Measurements from ENCODE around the gene ARL13B.
"Not testable (repeated sequence)": the region's sequence is repeated elsewhere in the genome, so short reads cannot be mapped to it uniquely, and the experiment has no call there.

ARL13B gene

DNA sequence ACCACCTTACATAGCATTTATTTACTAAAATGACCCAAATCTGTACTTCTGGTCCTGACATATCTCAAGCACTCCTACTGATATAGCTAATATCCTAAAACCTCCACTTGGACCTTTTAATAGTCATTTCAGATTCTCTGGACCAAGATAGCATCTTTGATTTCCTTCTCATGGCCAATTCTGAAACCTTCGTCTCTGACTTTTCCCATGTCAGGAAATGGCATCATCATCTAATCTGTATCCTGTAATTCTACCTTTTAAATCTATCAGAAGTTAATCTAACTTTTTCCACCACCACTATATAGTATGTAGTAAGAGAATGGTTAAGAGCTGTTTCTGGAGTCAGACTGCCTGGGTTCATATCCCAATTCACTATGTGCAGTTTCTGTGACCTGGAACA lies 32.2 kb downstream of the ARL13B start:
- DNase-seq (ENCODE audit: insufficient read length, low spot score) (no peak), FAIRE-seq (no peak)
- TF ChIP-seq POLR2A (IDR thresholded peaks at IDR 0.05; ENCODE audit: low read depth, low read length) = no peak

DNA sequence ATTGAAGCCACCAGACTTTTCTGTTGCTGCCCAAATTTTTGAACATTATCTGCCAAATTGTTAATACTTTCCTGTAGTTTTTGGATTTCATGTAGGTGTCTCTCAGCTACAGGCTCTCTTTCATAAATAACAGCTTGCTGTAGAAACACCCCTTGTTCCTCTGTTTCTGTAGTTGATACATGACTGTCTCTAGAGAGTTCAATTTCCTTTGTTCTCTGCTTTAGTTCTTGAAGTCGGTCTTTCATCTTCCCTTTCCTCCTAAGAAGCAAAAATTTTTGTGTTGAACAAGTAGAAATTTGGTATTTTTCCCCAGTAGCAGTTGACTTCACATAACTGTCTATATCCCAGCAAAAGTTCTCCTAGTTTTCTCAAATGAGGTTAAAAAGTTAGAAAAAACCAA lies 35.1 kb downstream of the ARL13B start:
- FAIRE-seq = no peak
- TF ChIP-seq POLR2A (IDR thresholded peaks at IDR 0.05; ENCODE audit: low read depth, low read length) = no peak
- no peak for DNase-seq (ENCODE audit: insufficient read length, low spot score)

DNA sequence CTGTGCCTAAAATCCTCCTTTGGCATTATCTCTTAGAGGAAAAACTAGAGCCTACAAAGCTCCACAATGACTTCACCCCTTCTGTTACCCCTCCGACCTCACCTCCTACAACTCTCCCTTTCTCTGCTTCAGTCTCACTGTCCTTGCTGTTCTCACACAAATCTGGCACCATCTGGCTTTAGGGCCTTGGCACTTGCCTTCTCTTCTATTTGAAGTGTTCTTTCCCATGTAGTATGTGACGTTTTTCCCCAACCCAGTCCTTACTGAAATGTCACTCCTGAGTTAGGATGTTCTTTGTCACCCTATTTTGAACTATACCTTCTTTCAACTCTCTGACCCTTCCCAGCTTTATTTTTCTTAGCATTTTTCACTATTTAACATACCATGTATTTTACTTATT lies 39.7 kb downstream of the ARL13B start:
- TF ChIP-seq POLR2A (IDR thresholded peaks at IDR 0.05; ENCODE audit: low read depth, low read length) = no peak
- DNase-seq (ENCODE audit: insufficient read length, low spot score) = no peak
- no peak for FAIRE-seq

DNA sequence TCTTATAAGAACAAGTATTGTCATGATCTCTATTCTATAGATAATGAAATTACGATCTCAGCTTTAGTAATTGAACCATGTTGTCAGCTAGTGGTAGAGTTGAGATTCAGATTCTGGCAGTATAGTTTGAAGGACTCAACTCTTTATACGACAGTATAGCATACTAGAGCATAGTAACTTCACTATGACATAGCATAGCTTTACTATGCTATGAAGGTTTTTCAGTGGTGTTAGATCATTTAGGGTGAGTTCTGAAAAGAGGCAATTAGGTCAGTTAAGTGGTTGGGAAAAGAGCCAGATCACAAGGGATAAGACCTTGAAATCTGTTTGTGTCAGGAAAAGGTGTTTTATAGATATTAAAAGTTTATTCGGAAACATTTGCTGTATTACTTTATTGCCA lies 40.3 kb downstream of the ARL13B start:
- TF ChIP-seq POLR2A (IDR thresholded peaks at IDR 0.05; ENCODE audit: low read depth, low read length) = no peak
- DNase-seq (ENCODE audit: insufficient read length, low spot score) (no peak), FAIRE-seq (peak; percentile 11)

DNA sequence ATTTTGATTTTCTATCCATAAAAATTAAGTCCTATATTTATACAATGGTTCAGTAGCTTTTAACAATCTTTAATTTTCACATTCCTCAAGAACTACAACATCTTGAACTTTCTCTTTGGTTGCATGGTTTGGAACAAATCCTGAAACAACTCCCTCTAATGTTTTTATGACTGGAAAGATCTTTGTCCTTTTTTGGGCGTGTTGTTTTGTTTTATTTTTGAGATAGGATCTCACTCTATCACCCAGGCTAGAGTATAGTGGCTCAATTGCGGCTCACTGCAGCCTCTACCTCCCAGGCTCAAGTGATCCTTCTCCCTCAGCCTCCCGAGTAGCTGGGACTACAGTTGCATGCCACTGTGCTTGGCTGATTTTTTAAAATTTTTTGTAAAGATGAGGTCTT lies 44.4 kb downstream of the ARL13B start:
- no peak for TF ChIP-seq POLR2A (IDR thresholded peaks at IDR 0.05; ENCODE audit: low read depth, low read length)
- FAIRE-seq (peak; percentile 33), DNase-seq (ENCODE audit: insufficient read length, low spot score) (no peak)

DNA sequence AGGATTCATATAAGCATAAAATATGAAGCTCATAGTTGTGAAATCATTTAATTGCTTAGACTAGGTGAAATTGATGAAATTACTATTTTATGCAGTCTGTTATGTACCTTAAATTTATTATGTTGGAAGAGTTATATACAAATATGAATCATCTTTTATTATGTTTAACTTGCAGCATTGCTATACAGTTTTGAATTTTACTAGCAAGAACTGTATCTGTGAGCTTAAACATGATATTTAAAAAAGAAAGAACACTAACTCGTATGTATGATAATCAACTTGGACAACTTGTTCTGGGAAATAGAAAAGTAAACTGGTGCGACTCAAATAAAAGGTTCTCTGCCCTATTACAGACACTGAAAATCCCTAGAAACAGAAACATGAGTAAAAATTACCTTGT lies 46.7 kb downstream of the ARL13B start:
- TF ChIP-seq POLR2A (IDR thresholded peaks at IDR 0.05; ENCODE audit: low read depth, low read length) = no peak
- FAIRE-seq (no peak), DNase-seq (ENCODE audit: insufficient read length, low spot score) (no peak)

DNA sequence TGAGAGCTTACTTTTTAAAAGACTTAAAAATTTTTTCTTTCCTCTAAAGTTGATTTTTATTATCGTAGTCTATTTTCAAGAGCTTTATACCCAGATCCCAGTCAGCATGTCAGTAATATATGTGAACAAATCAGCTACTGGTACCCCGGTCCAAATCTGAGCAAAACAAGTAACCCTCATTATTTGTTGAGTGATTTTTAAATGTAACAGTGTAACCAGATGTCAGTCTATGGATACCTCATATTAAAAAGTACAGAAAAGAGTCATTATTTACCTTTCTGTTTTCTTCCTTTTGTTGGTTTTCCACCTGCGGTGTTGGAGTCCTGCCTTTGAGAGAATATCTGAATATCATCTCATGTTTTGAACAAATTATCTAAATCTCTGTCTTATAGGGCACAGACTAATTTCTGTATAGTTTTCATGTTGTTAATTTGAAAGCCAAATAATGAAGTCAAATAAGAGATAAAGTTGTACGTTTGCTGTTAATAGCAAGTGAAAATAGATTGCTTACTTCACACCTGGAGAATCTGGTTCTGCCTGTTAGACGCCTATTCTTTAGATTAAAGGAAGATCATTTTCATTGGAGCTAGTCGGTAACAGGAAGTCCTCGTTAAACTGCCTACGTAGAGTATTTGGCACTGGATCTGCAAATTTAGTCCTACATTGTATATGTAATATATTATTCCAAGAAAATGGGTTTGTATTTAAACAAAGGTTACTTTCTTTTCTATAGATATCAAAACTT lies 48.3 kb downstream of the ARL13B start, which contains the start of gene STX19:
Gene STX19, minus strand, starts transcription at position 505 of the 745 bp plus-strand sequence. CDS start 13,328 bp downstream, outside the sequence.
- DNase-seq (ENCODE audit: insufficient read length, low spot score) = no peak
- TF ChIP-seq POLR2A (IDR thresholded peaks at IDR 0.05; ENCODE audit: low read depth, low read length) = no peak
- no peak for FAIRE-seq

DNA sequence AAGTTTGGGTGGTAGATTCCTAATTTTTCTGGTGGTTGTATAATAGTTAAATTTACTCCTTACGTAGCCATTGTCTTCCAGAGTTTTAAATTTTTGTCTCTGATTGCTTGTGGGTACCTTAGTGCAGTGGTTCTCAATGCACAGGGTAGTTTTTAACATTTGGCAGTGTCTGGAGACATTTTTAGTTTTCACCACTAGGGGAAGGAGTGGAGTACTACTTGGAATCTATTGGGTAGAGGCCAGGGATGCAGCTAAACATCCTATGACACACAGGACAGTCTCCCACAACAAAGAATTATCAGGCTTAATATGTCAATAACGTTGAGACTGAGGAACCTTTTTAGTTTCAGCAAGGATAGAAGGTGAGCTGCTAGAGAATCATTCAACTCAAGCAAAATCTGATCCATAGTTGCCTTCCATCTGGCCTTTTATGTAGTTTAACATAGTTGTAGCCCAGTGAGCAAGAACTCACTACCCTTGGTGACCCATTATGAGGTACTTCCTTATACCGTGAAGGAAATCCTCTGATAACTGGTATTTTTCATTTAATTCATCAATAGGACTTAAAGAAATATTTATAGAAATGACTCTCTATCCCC lies 57.1 kb downstream of the ARL13B start:
- FAIRE-seq = peak; percentile 89

DNA sequence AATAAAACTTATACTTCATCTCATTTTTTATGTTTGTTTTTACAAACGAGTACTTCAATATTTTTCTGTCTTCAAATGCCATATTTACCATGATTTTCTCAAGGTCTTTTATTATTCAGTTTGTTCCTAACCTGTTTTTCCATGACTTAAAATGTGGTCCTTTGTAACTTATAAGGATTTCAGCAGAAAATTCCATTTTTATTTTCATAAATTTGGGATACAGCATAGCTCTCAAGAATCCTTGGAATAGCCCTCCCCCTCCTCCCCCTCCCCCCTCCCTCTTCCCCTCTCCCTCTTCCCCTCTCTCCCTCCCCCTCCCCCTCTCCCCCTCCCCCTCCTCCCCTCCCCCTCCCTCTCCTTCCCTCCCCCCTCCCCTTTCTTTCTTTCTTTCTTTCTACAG lies 63.3 kb downstream of the ARL13B start:
- no peak for DNase-seq (ENCODE audit: insufficient read length, low spot score)
- no peak for FAIRE-seq
- no peak for TF ChIP-seq POLR2A (IDR thresholded peaks at IDR 0.05; ENCODE audit: low read depth, low read length)

More for the DNA sequence above, 57.1 kb downstream of the ARL13B start:
- no peak for TF ChIP-seq POLR2A (IDR thresholded peaks at IDR 0.05; ENCODE audit: low read depth, low read length)
- DNase-seq (ENCODE audit: insufficient read length, low spot score) = peak; percentile 12

DNA sequence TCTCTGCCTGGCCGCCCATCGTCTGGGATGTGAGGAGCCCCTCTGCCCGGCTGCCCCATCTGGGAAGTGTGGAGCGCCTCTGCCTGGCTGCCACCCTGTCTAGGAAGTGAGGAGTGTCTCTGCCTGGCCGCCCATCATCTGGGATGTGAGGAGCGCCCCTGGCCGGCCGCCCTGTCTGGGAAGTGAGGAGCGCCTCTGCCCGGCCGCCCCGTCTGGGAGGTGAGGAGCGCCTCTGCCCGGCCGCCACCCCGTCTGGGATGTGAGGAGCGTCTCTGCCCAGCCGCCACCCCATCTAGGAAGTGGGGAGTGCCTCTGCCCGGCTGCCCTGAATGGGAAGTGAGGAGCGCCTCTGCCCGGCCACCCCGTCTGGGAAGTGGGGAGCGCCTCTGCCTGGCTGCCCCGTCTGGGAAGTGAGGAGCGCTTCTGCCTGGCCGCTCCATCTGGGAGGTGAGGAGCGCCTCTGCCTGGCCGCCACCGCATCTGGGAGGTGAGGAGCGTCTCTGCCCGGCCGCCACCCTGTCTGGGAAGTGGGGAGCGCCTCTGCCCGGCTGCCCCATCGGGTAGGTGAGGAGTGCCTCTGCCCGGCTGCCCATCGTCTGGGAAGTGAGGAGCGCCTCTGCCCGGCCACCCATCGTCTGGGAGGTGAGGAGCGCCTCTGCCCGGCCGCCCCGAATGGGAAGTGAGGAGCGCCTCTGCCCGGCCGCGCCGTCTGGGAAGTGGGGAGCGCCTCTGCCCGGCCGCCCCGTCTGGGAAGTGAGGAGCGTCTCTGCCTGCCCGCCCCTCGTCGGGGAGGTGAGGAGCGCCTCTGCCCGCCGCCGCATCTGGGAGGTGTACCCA lies 64.4 kb downstream of the ARL13B start:
- not testable (repeated sequence) for FAIRE-seq

DNA sequence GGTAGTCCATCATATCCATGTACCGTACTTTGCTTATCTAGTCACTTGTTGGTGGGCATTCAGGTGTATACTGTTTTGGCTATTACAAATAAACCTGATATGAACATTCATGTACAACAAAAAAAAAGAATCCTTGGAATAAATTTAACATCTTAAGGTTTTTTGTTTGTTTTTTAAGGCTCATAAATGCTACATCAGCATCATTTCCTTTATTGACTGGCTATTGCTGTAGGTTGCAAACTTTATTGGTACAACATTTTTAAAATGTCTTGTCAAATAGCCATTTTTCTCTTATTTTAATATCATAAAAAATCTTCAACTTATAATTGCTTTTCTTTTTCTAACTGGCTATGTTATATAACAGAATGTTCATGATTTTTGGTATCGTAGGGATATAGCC lies 66.6 kb downstream of the ARL13B start:
- DNase-seq (ENCODE audit: insufficient read length, low spot score) (no peak), FAIRE-seq (no peak)
- no peak for TF ChIP-seq POLR2A (IDR thresholded peaks at IDR 0.05; ENCODE audit: low read depth, low read length)

More for the DNA sequence above, 64.4 kb downstream of the ARL13B start:
- not testable (repeated sequence) for DNase-seq (ENCODE audit: insufficient read length, low spot score)

DNA sequence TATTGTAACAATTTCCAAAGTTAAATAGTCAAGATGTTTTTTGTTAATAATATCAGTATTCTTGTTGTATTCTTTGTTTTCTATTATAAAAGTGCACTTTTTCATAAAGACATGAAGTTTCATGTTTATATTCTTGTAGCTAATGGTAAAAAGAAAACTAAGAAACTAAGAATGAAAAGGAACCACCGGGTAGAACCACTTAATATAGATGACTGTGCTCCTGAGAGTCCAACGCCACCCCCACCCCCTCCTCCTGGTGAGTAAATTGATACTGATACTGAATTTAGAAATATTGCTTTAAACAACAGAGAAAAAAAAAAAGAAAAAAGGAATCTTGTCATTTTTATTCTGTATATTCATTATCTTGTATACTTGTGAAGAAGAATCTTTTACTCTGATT lies 69.3 kb downstream of the ARL13B start:
- DNase-seq (ENCODE audit: insufficient read length, low spot score) (no peak), FAIRE-seq (no peak)
- TF ChIP-seq POLR2A (IDR thresholded peaks at IDR 0.05; ENCODE audit: low read depth, low read length) = no peak

DNA sequence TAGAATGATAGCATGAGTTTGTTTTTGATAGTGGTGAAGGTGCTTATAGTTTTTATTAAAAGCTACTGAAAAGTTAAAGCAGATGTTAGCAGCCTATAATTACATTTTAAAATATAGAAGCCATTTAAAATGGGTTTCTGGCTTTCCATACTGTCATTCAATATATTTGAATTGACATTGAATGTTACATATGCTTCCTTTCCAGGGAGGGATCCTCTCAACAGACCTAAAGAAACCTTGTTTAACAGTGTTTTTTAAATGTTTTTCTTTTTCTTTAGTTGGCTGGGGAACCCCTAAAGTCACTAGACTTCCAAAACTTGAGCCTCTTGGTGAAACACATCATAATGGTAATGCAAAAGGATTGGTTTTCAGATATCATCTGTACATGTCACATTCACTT lies 70.6 kb downstream of the ARL13B start:
- no peak for DNase-seq (ENCODE audit: insufficient read length, low spot score)
- no peak for FAIRE-seq

DNA sequence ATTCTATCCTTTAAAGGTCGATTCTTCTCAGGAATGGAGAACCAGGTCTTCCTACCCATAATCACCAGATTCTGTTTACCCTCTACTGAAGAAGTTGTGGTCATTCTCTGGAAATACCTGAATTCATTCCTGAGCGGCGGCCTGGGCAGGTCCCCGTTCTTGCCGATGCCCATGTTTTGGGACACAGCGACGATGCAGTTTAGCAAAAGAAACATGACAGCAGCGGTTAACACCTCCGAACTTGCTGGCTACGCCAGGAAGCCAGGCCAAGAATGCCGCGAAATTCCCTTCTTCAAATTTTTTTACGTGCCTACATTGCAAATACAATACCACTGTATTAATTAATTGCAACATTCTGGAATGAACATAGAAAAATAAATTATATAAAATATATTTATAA lies 81.3 kb downstream of the ARL13B start:
- DNase-seq (ENCODE audit: insufficient read length, low spot score) = no peak
- no peak for TF ChIP-seq POLR2A (IDR thresholded peaks at IDR 0.05; ENCODE audit: low read depth, low read length)
- no peak for FAIRE-seq

More for the DNA sequence above, 70.6 kb downstream of the ARL13B start:
- TF ChIP-seq POLR2A (IDR thresholded peaks at IDR 0.05; ENCODE audit: low read depth, low read length) = no peak

All from H54 (cell line).